22Rv1 (cell line): ENCODE measurements around the gene C3orf52.

ENCODE experiments used
- H3K27ac ChIP-seq: fragments of 450-650 bp; 2 replicates; pipeline ENCODE4 v1.5.1; 2017
- ZFX ChIP-seq: fragments of 450-650 bp; IDR thresholded peaks from 2 replicates; pipeline ENCODE4 v1.6.1; 2017; ENCODE audit warnings: antibody characterized with exemption, borderline replicate concordance
- TF ChIP-seq, protein P1 (sequence below): fragments of 450-650 bp; IDR thresholded peaks from 2 replicates; pipeline ENCODE4 v1.5.1; 2017; ENCODE audit warnings: mild to moderate bottlenecking

C3orf52 gene

GRCh38 chr3:112114576-112115160 is 28.5 kb downstream of the C3orf52 start:
- TF ChIP-seq, protein P1, sequence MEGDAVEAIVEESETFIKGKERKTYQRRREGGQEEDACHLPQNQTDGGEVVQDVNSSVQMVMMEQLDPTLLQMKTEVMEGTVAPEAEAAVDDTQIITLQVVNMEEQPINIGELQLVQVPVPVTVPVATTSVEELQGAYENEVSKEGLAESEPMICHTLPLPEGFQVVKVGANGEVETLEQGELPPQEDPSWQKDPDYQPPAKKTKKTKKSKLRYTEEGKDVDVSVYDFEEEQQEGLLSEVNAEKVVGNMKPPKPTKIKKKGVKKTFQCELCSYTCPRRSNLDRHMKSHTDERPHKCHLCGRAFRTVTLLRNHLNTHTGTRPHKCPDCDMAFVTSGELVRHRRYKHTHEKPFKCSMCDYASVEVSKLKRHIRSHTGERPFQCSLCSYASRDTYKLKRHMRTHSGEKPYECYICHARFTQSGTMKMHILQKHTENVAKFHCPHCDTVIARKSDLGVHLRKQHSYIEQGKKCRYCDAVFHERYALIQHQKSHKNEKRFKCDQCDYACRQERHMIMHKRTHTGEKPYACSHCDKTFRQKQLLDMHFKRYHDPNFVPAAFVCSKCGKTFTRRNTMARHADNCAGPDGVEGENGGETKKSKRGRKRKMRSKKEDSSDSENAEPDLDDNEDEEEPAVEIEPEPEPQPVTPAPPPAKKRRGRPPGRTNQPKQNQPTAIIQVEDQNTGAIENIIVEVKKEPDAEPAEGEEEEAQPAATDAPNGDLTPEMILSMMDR, result no peak
- TF ChIP-seq ZFX, result no peak
- no peak overlapping the region for H3K27ac ChIP-seq

- TF ChIP-seq ZFX, result no peak
- TF ChIP-seq, protein P1, result no peak
- H3K27ac ChIP-seq, result no peak overlapping the region
Measured at GRCh38 chr3:112115161-112115739, 29.1 kb downstream of the C3orf52 start.

DNA sequence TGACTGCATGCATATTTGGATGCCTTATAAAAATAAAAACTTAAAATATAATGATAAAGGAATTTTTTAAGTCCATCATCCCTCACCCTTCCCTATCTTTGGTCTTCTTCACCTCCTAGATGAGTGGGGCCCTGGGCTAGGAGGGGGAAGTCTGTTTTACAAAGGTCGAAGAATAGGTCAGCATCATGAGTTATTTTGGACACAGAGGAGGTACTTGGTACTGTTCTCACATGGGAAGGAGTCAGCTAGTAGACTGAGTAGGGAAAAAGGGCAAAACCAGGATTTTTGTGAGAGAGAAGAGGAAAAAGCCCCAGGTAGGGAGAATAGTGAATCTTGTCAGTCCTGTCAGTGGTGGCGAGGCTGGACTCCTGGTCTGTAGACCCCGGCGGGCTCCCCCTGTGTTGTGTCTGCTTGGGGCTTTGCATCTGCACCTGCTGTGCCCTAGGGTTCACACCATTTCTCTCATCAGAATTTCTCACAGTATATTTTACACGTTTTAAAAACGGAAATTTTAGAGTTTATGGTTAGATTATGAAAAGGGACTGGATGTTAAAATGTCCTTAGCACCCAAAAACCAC is 29.7 kb downstream of the C3orf52 start:
- H3K27ac ChIP-seq, result no peak overlapping the region
- TF ChIP-seq ZFX, result no peak

- TF ChIP-seq, protein P1, result no peak
- no peak for TF ChIP-seq ZFX
- no peak overlapping the region for H3K27ac ChIP-seq
Measured at GRCh38 chr3:112116748-112117186, 30.6 kb downstream of the C3orf52 start.

DNA sequence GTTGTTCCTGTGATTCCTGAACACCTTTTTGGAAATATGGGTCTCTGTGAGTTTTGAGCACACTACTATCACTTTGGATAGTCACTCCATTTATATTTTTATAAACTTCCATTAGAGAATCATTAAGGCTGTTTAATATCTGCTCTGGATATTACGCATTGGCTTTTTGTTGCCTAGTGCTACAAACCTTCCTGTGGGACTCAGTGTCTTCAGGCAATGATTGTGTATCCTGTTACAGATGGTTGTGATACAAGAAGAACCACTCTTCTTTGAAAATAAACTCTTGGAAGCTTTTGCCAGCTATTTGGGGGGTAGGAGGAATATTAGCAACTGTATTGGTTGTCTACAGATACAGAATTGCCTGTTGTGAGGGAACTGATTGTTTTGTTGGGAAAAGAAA is 31.2 kb downstream of the C3orf52 start:
- H3K27ac ChIP-seq, result no peak overlapping the region
- TF ChIP-seq ZFX, result no peak
- TF ChIP-seq, protein P1, result no peak

- H3K27ac ChIP-seq, result no peak overlapping the region
Measured at GRCh38 chr3:112117841-112118571, 31.8 kb downstream of the C3orf52 start.

More at GRCh38 chr3:112117841-112118571, 31.8 kb downstream of the C3orf52 start:
- TF ChIP-seq, protein P1, result no peak
- no peak for TF ChIP-seq ZFX
